Heart left ventricle (tissue), 16 donors: ENCODE results near the gene TGFBR3L. TPM values are rescaled to one million over a fixed set of nuclear protein-coding genes. Genes with fewer than 3 reads are reported as not detected.
A peak's percentile ranks its signal among the peaks of the same experiment; 100 is the strongest.

ENCODE experiments used
- ATAC-seq, 4 donors: fragments of 200-7000 bp; cut with Tn5 transposase; one replicate each; pipeline ENCODE4 v1.9.1; 2020 to 2022; ENCODE audit warnings: moderate library complexity in 4 of 4, mild to moderate bottlenecking in 3 of 4, moderate number of reproducible peaks in 1 of 4
- DNase-seq, 5 donors: peaks; one replicate each; pipeline ENCODE4 v3.0.0-alpha.2; 2020
- H3K27ac ChIP-seq, 12 donors: fragments of 200-600 bp; sonication (generic) in 4 of 12; one replicate each; pipeline versions ENCODE4 v1.5.0 to v1.8.0; 2016 to 2022; ENCODE audit warnings: mild to moderate bottlenecking in 2 of 12
- H3K27me3 ChIP-seq, 9 donors: fragments of 200-600 bp; sonication (generic) in 2 of 9; one replicate each; pipeline versions ENCODE4 v1.5.1 to v1.8.0; 2016 to 2022; ENCODE audit warnings: mild to moderate bottlenecking in 3 of 9
- H3K36me3 ChIP-seq, 9 donors: fragments of 200-600 bp; sonication (generic) in 2 of 9; one replicate each; pipeline versions ENCODE4 v1.5.0 to v1.8.0; 2018 to 2022; ENCODE audit warnings: mild to moderate bottlenecking in 2 of 9
- H3K4me1 ChIP-seq, 12 donors: fragments of 200-600 bp; sonication (generic) in 4 of 12; one replicate each; pipeline versions ENCODE4 v1.5.0 to v1.8.0; 2016 to 2022; ENCODE audit warnings: mild to moderate bottlenecking in 3 of 12
- H3K4me3 ChIP-seq, 12 donors: fragments of 200-600 bp; sonication (generic) in 4 of 12; one replicate each; pipeline versions ENCODE4 v1.5.0 to v1.8.0; 2017 to 2022; ENCODE audit warnings: mild to moderate bottlenecking in 9 of 12, moderate library complexity in 4 of 12
- H3K9me3 ChIP-seq, 12 donors: fragments of 200-600 bp; sonication (generic) in 4 of 12; one replicate each; pipeline versions ENCODE4 v1.5.0 to v1.8.0; 2016 to 2022; ENCODE audit warnings: mild to moderate bottlenecking in 1 of 12
- POLR2A ChIP-seq, 2 donors: fragments of 450-650 bp; IDR thresholded peaks; one replicate each; pipeline ENCODE4 v1.6.1; 2017; ENCODE audit warnings: antibody characterized with exemption in 2 of 2, mild to moderate bottlenecking in 2 of 2, moderate library complexity in 2 of 2
- WGBS, 4 donors: extraction: QIAGEN DNeasy Blood & Tissue Kit in 2 of 4; methylation state at CpG; one replicate each; pipeline versions ENCODE4 v1.1.5 to v1.1.7; 2013 to 2018; 5-methylcytosine and 5-hydroxymethylcytosine counted together
- intact Hi-C, 10 donors: fragments of 100-400 bp; cut with DNase I; formaldehyde crosslinking; loops; one replicate each; pipeline versions ENCODE4 v1.11.1 to v1.14.2; 2022
- polyA plus RNA-seq, 2 donors: library from polyadenylated mRNA; stranded (reverse); fragments of 200-250 nt; gene quantifications; one replicate each; pipeline ENCODE4 v1.2.3, GENCODE V29; 2013
- total RNA-seq, 9 donors: library from RNA; depleted of rRNA in 2 of 9; stranded (reverse); fragments of >200 nt in 2 of 9; fragmentation: NEBNext Ultra II Directional in 3 of 9; extraction: Animal tissue kit (Norgen Biotek cat#: 25700) in 3 of 9; gene quantifications; one replicate each; pipeline versions ENCODE4 v1.1.0 to v1.2.4, GENCODE V29; 2016 to 2023
- TF ChIP-seq, protein P1 (sequence below), 12 donors: fragments of 200-600 bp; sonication (generic) in 4 of 12; IDR thresholded peaks; one replicate each; pipeline versions ENCODE4 v1.5.0 to v1.8.0; 2018 to 2022; ENCODE audit warnings: antibody characterized with exemption in 12 of 12, mild to moderate bottlenecking in 5 of 12
- donor health status: ischemic (EF 13 %, LVEDD 7.1; RV severe dilation, severe dysfunction).
- donor health status: healthy with polysubstance abuse.
- donor health status: DM: no; HTN: yes; CAD: no.
- donor health status: DM: no; HTN: no; CAD: no.
- donor health status: ischemic (EF 25% LVEDD 6.9; RV normal size, moderate dysfunction).
- donor health status: ischemic (EF 25% LVEDD 5.7; RV mildly dilated, moderate dysfunction).
- donor health status: healthy.
- donor health status: DM: yes; HTN: yes; CAD: no.
- donor health status: ischemic (EF 35%, LVEDD 5.7; RV mildly dilated, moderate dysfunction).
- donor health status: nonischemic (EF 11% LVEDD 7.7; RV severe dilation, severe dysfunction).
- donor health status: DM: yes; HTN: yes; CAD: no.
- donor health status: PGD.
- donor health status: ischemic (EF 29% LVEDD 5.4; RV normal size, mild dysfunction).
- donor health status: nonischemic (EF 23%, LVEDD 6.1; RV moderate dilation, normal function).

The TGFBR3L gene
- total and polyA plus RNA-seq, 11 donors: 0.76 to 41.2 (median 6.8) TPM

DNA sequence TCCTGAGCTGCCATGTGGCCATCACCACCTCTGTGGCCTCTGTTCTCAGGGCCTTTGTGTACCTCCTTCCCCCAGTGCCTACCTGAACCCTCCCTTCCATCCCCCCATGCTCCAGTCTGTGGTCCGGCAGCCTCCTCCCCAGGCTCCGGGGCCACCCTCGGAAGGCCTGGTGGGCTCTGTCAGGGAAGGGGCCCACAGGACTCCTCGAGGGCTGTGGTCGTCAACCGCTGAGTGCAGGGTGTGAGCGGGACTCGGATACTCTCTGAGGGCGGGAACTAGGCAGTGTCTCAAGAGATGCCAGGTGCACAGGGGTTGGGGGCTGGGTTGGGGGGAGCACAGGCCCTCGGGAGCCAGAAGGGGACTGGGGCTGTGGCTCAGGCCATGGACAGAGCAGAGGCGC, 7.1 kb upstream of the TGFBR3L start:
- intact Hi-C loops: loop anchor here in 2 of 10 donors (10.0 kb wide), 2 partner anchors 53 to 253 kb away; no protein-coding TSS in a partner anchor
- Histone ChIP-seq H3K27ac (peak overlapping the region in 1 of 12 donors; percentile 40), H3K27me3 (no peaks in the 10 kb centered on the region), H3K4me1 (peaks cover 0 to 60% (median 36%) of the 10 kb centered on the region in 12 donors), H3K4me3 (no peak overlapping the region), H3K36me3 (peaks cover 12 to 48% (median 28%) of the 10 kb centered on the region in 9 donors), H3K9me3 (no peaks in the 10 kb centered on the region)
- TF ChIP-seq POLR2A (IDR thresholded peaks at IDR 0.05): no peak
- TF ChIP-seq, protein P1, sequence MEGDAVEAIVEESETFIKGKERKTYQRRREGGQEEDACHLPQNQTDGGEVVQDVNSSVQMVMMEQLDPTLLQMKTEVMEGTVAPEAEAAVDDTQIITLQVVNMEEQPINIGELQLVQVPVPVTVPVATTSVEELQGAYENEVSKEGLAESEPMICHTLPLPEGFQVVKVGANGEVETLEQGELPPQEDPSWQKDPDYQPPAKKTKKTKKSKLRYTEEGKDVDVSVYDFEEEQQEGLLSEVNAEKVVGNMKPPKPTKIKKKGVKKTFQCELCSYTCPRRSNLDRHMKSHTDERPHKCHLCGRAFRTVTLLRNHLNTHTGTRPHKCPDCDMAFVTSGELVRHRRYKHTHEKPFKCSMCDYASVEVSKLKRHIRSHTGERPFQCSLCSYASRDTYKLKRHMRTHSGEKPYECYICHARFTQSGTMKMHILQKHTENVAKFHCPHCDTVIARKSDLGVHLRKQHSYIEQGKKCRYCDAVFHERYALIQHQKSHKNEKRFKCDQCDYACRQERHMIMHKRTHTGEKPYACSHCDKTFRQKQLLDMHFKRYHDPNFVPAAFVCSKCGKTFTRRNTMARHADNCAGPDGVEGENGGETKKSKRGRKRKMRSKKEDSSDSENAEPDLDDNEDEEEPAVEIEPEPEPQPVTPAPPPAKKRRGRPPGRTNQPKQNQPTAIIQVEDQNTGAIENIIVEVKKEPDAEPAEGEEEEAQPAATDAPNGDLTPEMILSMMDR (IDR thresholded peaks at IDR 0.05): no peak
- ATAC-seq (no peak), DNase-seq (no peak)
- WGBS, 4 donors: 88 to 92% (median 90%) methylated on average over 11 of the region's 11 CpGs

DNA sequence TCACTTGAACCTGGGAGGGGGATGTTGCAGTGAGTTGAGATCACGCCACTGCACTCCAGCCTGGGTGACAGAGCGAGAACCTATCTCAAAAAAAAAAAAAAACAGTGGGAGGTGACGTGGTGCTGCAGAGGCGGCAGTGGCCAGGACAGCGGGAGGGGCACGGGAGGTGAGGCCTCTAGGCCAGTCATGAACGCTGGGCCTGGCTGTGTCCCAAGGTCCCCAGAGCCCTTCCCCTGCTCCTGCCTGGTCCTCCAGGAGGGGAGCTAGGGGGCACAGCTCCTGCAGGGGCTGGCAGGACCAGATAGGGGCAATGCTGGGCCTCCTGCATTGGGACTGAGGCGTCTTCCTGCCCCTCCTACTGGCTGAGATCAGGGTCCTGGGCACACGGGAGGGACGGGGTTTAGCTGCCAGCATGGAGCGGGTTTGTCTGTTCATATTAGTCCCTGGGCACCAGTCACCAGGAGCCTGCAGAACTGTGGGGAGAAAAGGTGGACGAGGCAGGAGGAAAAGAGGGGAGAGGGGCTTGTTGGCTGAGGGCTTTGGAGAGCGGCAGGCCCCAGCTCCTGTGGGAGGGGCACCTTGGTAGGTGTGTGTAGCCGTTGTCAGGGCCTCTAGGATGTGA, 6.4 kb upstream of the TGFBR3L start:
- Histone ChIP-seq H3K27me3 (no peaks in the 10 kb centered on the region), H3K27ac (peak overlapping the region in 1 of 12 donors; percentile 40), H3K9me3 (no peaks in the 10 kb centered on the region), H3K4me3 (no peak overlapping the region), H3K4me1 (peaks cover 0 to 53% (median 30%) of the 10 kb centered on the region in 12 donors), H3K36me3 (peaks cover 12 to 54% (median 32%) of the 10 kb centered on the region in 9 donors)
- no peak for ATAC-seq
- DNase-seq: no peak
- 60 to 70% (median 65%) methylated on average over 14 of the region's 14 CpGs for WGBS, 4 donors
- TF ChIP-seq, protein P1 (IDR thresholded peaks at IDR 0.05): no peak
- TF ChIP-seq POLR2A (IDR thresholded peaks at IDR 0.05): no peak
- intact Hi-C loops: loop anchor here in 2 of 10 donors (10.0 kb wide), 2 partner anchors 53 to 253 kb away; no protein-coding TSS in a partner anchor

DNA sequence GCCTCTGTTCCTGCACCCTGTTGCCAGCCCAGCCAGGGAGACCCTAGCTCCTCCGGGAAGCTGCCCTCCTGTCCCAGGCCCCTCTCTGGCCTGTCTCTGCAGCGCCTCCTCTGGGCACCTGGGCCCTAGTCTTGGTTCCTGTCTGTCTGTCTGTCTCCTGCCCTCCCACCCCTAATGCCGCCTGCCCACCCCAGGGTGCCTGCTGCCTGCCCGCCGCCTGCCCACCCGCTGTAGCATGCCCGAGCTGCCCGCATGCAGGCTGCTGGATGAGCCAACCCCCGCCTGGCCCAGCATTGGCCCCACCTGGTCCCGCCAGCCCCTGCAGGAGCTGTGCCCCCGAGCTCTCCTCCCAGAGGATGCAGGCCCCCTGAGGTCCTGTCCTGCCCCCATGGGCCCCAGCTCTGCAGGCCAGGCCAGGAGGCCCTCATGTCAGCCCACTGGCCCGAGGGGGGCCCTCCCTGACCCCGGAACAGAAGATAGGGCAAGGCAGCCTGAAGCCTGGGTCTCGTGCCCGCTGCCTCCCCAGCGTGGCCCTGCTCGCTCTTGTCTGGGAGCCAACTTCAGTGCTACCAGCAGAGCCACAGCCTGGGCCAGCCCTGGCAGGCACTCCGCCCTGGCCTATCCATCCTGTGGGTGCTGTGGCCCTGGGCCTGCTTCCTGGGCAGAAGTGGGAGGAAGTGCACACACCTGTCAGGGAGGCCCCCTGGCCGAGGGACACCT, 5.7 kb upstream of the TGFBR3L start:
- Histone ChIP-seq H3K36me3 (peaks cover 12 to 54% (median 32%) of the 10 kb centered on the region in 9 donors), H3K27ac (no peak overlapping the region), H3K27me3 (no peaks in the 10 kb centered on the region), H3K4me1 (peaks cover 0 to 53% (median 28%) of the 10 kb centered on the region in 12 donors), H3K4me3 (no peak overlapping the region), H3K9me3 (no peaks in the 10 kb centered on the region)
- 88 to 94% (median 90%) methylated on average over 14 to 19 of the region's 19 CpGs for WGBS, 4 donors
- intact Hi-C loops: loop anchor here in 2 of 10 donors (10.0 kb wide), 2 partner anchors 54 to 254 kb away; no protein-coding TSS in a partner anchor
- no peak for TF ChIP-seq POLR2A (IDR thresholded peaks at IDR 0.05)
- TF ChIP-seq, protein P1 (IDR thresholded peaks at IDR 0.05): no peak
- no peak for ATAC-seq
- peak in 1 of 5 donors; percentile 32 for DNase-seq
